Esophagus muscularis mucosa (tissue), 3 donors: Measurements from ENCODE around the gene ATG14.

Experiments
- POLR2AphosphoS5 ChIP-seq, 2 donors: sonication (generic); formaldehyde crosslinking; IDR thresholded peaks; one replicate each; pipeline ENCODE4 v1.6.1; 2017; ENCODE audit warnings: antibody characterized with exemption in 2 of 2
- TF ChIP-seq, protein P1 (sequence below), 3 experiments: fragments of 200-600 bp in 2 of 3; fragments of 450-650 bp in 1 of 3; sonication (generic) in 2 of 3; IDR thresholded peaks; one replicate each; pipeline ENCODE4 v1.5.1; 2017 to 2019; ENCODE audit warnings: antibody characterized with exemption in 3 of 3, mild to moderate bottlenecking in 2 of 3, moderate library complexity in 1 of 3

DNA sequence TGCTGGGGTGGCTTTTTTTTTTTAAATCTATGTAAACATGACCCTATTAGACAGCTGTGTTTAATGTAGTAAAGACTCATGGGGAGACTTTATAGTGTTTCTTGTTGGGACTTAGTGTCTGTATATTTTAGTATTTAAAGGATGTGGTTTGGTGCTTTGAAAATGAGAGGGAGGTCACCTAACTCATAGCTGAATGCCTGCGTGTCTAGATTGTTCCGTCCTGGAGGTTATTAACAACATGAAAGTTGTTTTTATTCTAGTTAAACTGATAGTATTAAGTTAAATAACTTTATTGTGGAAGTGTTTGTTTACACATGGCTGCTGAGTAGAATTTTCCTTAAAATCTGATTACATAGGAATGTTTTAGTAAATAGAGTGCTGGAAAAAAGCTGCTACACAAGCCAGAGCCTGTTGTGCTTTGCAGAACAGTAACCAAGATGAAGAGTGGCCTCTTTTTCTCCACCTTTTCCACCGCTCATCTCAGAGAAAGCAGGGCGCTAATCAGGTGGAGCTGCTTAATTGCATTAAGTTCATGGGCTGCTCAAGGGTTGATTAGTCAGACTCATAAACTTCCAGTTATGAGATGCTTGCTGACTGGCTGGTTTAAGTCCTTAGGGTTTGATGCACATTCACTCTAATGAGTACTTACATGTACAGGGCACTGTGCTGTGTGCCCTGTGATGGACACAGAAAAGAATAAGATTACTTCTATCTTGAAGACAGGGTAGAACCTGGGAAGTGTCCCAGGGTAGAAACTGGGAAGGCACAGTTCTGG is 77.7 kb downstream of the ATG14 start:
- TF ChIP-seq, protein P1, sequence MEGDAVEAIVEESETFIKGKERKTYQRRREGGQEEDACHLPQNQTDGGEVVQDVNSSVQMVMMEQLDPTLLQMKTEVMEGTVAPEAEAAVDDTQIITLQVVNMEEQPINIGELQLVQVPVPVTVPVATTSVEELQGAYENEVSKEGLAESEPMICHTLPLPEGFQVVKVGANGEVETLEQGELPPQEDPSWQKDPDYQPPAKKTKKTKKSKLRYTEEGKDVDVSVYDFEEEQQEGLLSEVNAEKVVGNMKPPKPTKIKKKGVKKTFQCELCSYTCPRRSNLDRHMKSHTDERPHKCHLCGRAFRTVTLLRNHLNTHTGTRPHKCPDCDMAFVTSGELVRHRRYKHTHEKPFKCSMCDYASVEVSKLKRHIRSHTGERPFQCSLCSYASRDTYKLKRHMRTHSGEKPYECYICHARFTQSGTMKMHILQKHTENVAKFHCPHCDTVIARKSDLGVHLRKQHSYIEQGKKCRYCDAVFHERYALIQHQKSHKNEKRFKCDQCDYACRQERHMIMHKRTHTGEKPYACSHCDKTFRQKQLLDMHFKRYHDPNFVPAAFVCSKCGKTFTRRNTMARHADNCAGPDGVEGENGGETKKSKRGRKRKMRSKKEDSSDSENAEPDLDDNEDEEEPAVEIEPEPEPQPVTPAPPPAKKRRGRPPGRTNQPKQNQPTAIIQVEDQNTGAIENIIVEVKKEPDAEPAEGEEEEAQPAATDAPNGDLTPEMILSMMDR (IDR thresholded peaks at IDR 0.05) = no peak
- no peak for TF ChIP-seq POLR2AphosphoS5 (IDR thresholded peaks at IDR 0.05)
